HG03045 (cell line): Measurements from ENCODE around the gene AAK1.

ENCODE experiments used
- ATAC-seq: cut with Tn5 transposase; IDR thresholded peaks from one replicate; pipeline ENCODE4 v1.9.1; 2021; ENCODE audit warnings: mild to moderate bottlenecking, moderate library complexity; ENCODE audit not compliant: unreplicated experiment

The AAK1 gene

DNA sequence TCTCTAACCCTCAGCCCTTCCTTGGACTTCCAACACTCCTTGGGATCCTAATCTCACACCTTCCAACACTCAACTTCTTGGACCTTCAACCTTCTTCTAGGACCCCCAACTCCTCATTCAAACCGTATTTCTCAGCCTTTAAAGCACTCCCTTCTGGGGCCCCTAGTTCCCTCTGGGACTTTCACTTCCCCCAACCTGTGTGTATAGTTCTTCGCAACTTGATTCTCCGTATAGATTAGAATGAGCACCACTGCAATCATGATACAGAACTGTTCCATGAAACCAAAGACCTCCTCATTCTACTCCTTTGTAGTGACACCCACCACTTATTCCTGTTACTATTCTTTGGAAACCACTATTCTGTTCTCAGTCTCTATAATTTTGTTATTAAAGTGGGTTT lies 144.3 kb downstream of the AAK1 start:
- ATAC-seq = no peak

- no peak for ATAC-seq
These were observed 147.7 kb downstream of the AAK1 start for GRCh38 chr2:69495861-69496260.

DNA sequence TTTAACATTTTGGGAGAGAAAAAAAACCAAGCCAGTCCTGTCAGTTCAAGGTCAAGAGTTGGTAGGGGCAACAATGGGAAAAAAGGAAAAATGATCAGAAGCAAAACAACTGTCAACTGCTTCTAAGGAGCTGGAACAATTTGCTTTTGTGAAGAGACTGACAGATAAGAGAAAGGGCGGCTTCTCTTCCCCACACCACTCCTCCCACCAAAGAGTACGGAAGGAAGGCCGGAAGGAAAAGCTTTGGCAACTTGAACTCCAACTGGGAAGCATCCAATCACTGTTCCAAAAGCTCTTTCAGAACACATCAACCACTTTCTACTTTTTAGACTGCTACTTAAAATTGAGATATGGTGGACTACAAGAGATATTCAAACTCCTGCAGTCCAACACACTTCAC lies 148.5 kb downstream of the AAK1 start:
- ATAC-seq = no peak

DNA sequence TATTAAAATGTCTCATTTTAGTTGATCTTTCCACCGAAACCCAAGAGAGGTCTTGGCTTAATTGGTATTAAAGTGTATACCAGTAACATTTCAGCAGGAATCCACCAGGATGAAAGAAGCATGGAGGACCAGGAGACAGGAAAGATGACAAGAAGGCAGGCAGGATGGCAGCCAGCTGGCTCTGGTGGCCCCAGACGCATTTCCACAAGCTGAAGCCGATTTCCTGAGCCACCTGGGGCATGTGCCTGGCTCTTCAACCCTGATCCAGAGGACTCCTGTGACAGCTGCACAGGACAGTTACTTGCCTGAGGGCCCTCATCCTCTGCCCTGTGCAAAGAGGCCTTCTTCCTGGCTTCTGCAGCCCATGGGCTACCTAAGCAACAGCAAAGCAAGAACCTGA lies 149.4 kb downstream of the AAK1 start:
- no peak for ATAC-seq

GRCh38 chr2:69493268-69493667 lies 150.3 kb downstream of the AAK1 start:
- ATAC-seq = no peak

DNA sequence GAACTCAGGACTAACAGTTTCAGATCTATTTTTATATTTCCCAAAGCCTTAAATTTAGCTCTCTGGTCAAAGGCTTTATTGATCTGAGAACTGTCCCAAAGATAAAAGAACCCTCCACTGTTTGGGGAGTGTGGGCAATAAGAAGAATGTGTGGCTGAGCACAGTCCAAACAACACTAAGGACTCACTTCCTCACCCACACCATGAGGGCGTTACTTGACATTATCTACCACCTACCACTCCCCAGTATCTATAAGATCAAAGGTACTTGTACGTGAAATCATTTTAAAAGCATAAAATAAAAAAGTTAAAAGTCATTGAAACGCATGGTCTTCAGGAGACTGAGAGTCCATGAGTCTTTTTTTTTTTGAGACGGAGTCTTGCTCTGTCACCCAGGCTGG lies 151.7 kb downstream of the AAK1 start:
- ATAC-seq = no peak

GRCh38 chr2:69490486-69490885 lies 153.1 kb downstream of the AAK1 start:
- no peak for ATAC-seq

DNA sequence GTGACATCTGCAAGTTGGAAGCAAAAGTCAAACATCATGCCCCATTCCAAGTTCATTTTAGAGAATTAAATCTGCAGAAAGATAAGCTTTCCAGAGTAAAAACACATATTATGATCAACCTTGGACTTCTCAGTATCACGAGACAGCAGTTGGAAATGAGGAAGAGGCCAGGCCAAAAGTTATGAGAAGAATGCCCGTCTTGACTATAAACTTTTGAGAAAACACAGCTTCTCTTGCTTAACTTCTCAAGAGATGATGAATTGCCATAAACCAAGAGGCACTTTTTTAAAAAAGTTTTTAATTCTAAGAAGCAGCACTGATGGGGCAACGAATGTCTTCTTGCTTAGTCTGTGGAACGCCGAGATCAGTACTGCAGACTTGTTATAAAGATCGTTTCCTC lies 153.7 kb downstream of the AAK1 start:
- ATAC-seq = no peak

- ATAC-seq = no peak
These were observed 159.8 kb downstream of the AAK1 start for GRCh38 chr2:69483696-69484095.

DNA sequence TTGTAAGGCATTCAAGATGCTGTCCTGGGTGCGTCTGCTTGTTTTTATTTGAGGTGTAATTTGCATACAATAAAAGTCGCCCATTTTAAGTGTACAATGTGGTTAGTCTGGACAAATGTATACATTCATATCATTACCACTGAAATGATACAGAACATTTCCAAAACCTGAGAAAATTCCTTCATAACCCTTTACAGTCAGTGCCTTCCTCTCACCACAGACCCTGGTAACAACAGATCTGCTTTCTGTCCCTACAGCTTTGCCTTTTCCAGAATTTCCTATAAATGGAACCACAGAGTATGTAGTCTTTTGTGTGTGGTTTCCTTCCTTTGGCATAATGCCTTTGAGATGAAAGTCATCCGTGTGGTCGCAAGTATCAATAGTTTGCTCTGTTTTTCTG lies 160.5 kb downstream of the AAK1 start:
- ATAC-seq = no peak

- no peak for ATAC-seq
These were observed 161.1 kb downstream of the AAK1 start for GRCh38 chr2:69482471-69482870.

GRCh38 chr2:69481421-69481820 lies 162.1 kb downstream of the AAK1 start:
- no peak for ATAC-seq

DNA sequence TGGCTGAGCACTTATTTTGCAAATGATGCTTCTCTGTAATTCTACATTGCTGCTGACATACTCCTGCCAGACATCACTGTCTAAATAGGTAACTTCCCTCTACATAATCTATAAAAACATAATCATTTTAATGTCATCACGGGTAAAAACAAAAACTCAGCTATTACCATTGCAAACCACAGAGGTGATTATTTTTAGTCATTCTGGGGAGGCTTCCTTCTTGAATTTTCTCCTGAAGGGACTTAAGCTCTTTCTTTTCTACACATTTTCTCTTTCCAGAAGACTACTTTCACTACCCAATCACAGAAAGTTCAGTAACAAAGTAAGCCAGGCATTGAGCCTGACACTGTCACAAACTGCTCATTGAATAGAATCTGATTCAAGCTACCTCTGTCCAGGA lies 165.9 kb downstream of the AAK1 start:
- no peak for ATAC-seq

DNA sequence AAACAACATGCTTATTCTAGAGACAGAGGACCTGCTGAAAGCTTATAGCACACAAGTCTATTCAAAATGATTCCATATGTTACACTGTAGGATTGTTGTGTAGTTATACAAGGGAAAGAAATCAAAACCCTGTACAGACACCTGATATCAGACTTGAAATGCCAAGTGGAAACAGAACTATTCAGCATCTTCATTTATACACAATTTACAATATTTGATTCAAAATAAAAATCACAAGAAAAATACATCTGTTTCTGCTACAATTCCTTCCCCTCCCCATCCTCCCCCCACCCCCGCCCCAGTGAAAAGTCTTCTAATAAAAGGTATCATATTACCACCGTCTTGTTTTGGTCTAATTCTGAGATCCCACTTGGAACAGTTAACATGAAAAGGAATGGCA lies 168.9 kb downstream of the AAK1 start:
- no peak for ATAC-seq

GRCh38 chr2:69471793-69472192 lies 171.7 kb downstream of the AAK1 start:
- ATAC-seq = no peak

DNA sequence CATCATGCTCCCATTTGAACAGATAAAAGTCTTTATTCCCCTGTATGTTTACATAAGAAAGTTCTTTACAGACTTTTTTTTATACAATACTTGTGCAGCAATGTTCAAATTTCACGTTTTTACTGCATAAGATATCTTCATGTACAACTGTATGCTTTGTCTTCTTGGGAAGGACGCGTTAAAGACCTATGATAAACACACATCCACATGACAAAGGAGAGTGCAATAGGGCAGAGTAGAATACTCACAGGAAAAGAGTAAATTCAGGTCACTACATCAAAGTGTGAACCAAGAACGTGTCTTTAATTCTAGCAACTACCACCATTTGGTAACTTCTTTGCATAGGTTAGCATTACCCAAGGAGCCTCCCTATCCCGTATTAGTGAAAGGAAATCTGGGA lies 172.6 kb downstream of the AAK1 start:
- ATAC-seq = no peak

DNA sequence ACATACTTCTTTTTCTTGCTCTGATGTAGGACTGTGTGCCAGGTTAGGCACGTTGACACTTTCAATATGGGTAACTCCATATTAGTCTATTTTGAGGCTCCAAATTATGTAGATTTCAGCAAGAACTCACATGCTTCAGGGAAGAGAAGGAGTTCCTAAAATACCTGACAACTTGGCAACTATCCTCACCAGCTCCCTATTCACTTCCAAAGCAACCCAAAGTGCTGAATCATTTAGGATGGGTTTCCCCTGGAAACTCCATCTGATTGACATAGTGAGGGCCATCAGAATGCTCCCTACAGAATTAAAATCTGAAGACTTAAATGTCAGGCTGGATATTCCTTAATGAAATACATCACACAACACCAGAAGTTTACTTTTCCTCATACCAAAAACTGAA lies 173.8 kb downstream of the AAK1 start:
- no peak for ATAC-seq

- ATAC-seq = no peak
These were observed 174.2 kb downstream of the AAK1 start for GRCh38 chr2:69469375-69469774.

DNA sequence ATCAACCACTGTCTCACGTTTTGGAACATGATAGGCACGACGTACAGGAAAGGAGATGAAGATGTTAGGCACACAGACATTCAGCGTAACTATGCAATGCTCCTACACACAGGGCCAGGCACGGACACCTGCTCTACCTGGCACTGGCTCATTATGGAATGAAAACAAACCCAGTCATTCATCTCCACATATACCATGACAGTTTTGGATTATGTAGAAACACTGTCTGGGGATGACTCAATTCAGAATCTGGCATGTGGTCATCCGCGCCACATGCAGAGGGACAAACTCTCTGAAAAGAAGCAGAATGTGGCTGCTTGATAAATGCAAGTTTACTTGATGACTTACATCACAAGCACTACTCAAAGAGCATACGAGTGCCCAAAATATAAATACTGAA lies 176.8 kb downstream of the AAK1 start:
- no peak for ATAC-seq

DNA sequence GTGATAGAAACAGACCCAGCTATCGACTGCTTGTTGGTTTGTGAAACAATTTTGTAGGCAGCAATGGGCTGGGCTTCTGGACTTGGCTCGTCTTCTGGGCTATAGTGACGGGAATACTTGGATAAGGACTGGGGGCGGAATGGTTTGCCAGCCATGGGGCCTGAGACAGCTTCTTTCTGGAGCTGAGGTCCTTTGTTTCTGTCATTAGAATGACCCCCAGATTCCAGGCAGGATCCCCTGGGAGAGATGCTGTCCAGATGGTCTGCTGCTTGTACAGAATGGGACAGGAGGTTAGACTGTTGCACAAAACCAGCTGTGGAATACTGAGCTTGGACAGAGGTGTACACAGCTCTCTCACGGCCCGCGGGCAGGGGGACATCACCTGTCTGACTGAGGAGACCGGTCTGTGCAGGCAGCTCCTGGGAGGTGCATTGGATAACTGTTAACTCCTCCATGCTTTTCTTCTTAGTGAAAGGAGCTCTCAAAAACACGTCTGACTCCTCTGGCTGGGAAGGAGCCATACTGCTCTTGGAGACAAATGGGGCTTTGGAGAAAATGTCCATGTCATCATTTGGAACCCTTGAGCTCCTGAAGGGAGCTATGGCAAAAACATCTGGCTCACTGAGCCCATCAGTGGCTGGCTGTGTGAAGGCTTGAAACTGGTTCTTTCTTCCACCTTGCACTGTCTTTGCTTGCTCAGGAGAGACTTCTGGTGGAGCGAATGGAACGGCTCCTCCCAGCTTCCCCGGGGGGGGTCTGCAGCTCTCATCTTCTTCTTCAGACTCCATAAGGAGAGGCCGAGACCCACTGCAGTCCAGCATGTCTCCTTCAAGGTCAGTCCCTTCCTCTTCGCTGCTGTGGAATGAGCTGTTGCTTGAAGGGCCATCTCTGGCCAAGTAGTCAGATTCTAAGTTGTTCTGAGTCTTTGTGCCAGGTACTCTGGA lies 177.8 kb downstream of the AAK1 start:
- ATAC-seq = no peak

DNA sequence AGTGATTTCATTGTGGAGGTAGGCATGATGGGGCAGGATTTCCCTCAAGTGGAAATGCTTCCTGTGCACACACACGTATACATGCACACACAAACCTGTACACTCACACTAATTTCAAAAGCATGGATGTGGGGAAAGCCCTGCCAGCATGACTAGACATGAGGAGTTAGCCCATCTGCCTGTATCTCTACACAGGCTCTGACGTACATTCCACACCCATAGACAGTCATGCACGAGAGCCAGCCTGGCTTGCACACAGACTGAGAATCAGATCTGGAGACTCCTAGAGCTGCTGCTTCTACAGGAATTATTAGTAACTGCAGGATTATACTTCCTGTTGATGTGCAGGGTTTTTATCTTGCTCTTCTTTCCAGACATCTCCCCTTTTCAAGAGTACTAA lies 179.0 kb downstream of the AAK1 start:
- ATAC-seq = no peak

- no peak for ATAC-seq
These were observed 180.8 kb downstream of the AAK1 start for GRCh38 chr2:69462780-69463179.

- ATAC-seq = no peak
These were observed 182.1 kb downstream of the AAK1 start for GRCh38 chr2:69461404-69461803.
